Endothelial cell of umbilical vein (primary cell): ENCODE results near the gene PBX3. TPM values are rescaled to one million over a fixed set of nuclear protein-coding genes. Genes with fewer than 3 reads are reported as not detected.

ENCODE experiments used
- BruUV-seq: library from RNA; stranded (reverse); fragments of 400-500 nt; replicated peaks from 2 replicates; lab custom pipeline; 2021; lab: Mats Ljungman, UMichigan
- CTCF ChIA-PET: fragments of 300-600, 350-600 bp; sonication (Branson Sonifier 250); formaldehyde crosslinking; loops from one replicate; lab custom pipeline; 2021; ENCODE audit warnings: antibody characterized with exemption, inconsistent platforms; lab: Charles Lee
- POLR2A ChIA-PET: fragments of 300-600, 350-600 bp; sonication (Branson Sonifier 250); formaldehyde crosslinking; loops from one replicate; lab custom pipeline; 2021; ENCODE audit warnings: antibody characterized with exemption, inconsistent platforms; lab: Charles Lee
- DNase-seq: peaks from one replicate; pipeline ENCODE4 v3.0.0-alpha.2; 2011; ENCODE audit warnings: low read depth, low spot score
- FAIRE-seq: peaks from 2 replicates; lab custom pipeline; 2011; peaks lifted over from hg19 to GRCh38; lab: Jason Lieb, UNC
- H2AFZ ChIP-seq: 2 replicates; pipeline ENCODE4 v1.6.0; 2012; ENCODE audit warnings: low read depth, low read length, control low read depth, inconsistent platforms
- H3K27ac ChIP-seq: 2 replicates; pipeline ENCODE4 v1.5.1; 2011; ENCODE audit warnings: low read depth, mild to moderate bottlenecking, control low read depth, low read length, moderate library complexity; ENCODE audit not compliant: insufficient read depth
- H3K27me3 ChIP-seq, 2 experiments: 2 replicates each; pipeline versions ENCODE4 v1.6.0 to v1.6.1; 2011; ENCODE audit warnings: low read length in 2 of 2, mixed read lengths in 1 of 2; ENCODE audit not compliant: control insufficient read depth in 2 of 2, insufficient read depth in 2 of 2
- H3K36me3 ChIP-seq, 2 experiments: 2 replicates in 1 of 2; 3 replicates in 1 of 2; pipeline ENCODE4 v1.5.1; 2011; ENCODE audit warnings: low read length in 2 of 2, mild to moderate bottlenecking in 1 of 2, moderate library complexity in 1 of 2; ENCODE audit not compliant: control insufficient read depth in 2 of 2, insufficient read depth in 2 of 2; ENCODE audit errors: extremely low read depth in 1 of 2
- H3K4me1 ChIP-seq: 3 replicates; pipeline ENCODE4 v1.5.1; 2011; ENCODE audit warnings: mild to moderate bottlenecking, low read length; ENCODE audit not compliant: control insufficient read depth, insufficient read depth; ENCODE audit errors: extremely low read depth
- H3K4me2 ChIP-seq: 2 replicates; pipeline ENCODE4 v1.6.1; 2011; ENCODE audit warnings: low read length, control low read depth, mixed read lengths; ENCODE audit not compliant: insufficient read depth
- H3K4me3 ChIP-seq, 3 experiments: fragments of 200-600 bp in 1 of 3; sonication (generic), shearing (Covaris generic) in 1 of 3; replicated peaks in 1 of 3; 2 replicates each; pipeline ENCODE4 v1.5.1; 2011 to 2016; ENCODE audit warnings: control low read depth in 3 of 3, low read length in 3 of 3, mild to moderate bottlenecking in 2 of 3, inconsistent platforms in 1 of 3, low read depth in 1 of 3, moderate library complexity in 1 of 3; ENCODE audit not compliant: insufficient read depth in 1 of 3
- H3K79me2 ChIP-seq: 2 replicates; pipeline ENCODE4 v1.6.0; 2012; ENCODE audit warnings: low read length, inconsistent platforms; ENCODE audit not compliant: control insufficient read depth, insufficient read depth
- H3K9ac ChIP-seq: replicated peaks from 2 replicates; pipeline ENCODE3; 2011; ENCODE audit warnings: low read length, control low read depth; ENCODE audit not compliant: insufficient read depth; ENCODE audit errors: extremely low read depth
- H3K9me1 ChIP-seq: replicated peaks from 3 replicates; pipeline ENCODE4 v1.6.0; 2011; ENCODE audit warnings: mild to moderate bottlenecking, low read length; ENCODE audit not compliant: control insufficient read depth, insufficient read depth; ENCODE audit errors: extremely low read depth
- H3K9me3 ChIP-seq: replicated peaks from 2 replicates; pipeline ENCODE4 v1.5.1; 2012; ENCODE audit warnings: low read length, inconsistent platforms; ENCODE audit not compliant: control insufficient read depth, insufficient read depth
- H4K20me1 ChIP-seq: replicated peaks from 2 replicates; pipeline ENCODE3; 2011; ENCODE audit warnings: mild to moderate bottlenecking, low read length; ENCODE audit not compliant: control insufficient read depth, insufficient read depth; ENCODE audit errors: extremely low read depth
- EZH2 ChIP-seq: IDR thresholded peaks from 2 replicates; pipeline ENCODE4 v1.6.1; 2012; ENCODE audit warnings: borderline replicate concordance, low read depth, mild to moderate bottlenecking, moderate library complexity, low read length, inconsistent platforms; ENCODE audit not compliant: severe bottlenecking
- FOS ChIP-seq: IDR thresholded peaks from 2 replicates; pipeline ENCODE4 v1.6.1; 2011; ENCODE audit warnings: mild to moderate bottlenecking, low read length, moderate library complexity, borderline replicate concordance; ENCODE audit not compliant: insufficient read depth
- GATA2 ChIP-seq: IDR thresholded peaks from 2 replicates; pipeline ENCODE4 v1.7.0; 2011; ENCODE audit warnings: low read depth, mild to moderate bottlenecking, moderate library complexity, mixed read lengths, low read length; ENCODE audit not compliant: insufficient read length, insufficient read depth
- MYC ChIP-seq: IDR thresholded peaks from one replicate; pipeline ENCODE4 v1.6.1; 2011; ENCODE audit warnings: mild to moderate bottlenecking, low read depth, low read length
- POLR2A ChIP-seq: IDR thresholded peaks from 2 replicates; pipeline ENCODE4 v1.6.1; 2012; ENCODE audit warnings: low read depth, mild to moderate bottlenecking, control low read depth, low read length
- dilution Hi-C: fragments of 300-500 bp; cut with MboI; formaldehyde crosslinking; loops from one replicate; pipeline ENCODE4 v1.15.0; 2019; ENCODE audit warnings: low sequenced_read_pairs; ENCODE audit not compliant: extremely low pct_ligation_motif_present
- intact Hi-C: fragments of 100-400 bp; cut with micrococcal nuclease; formaldehyde crosslinking; loops from one replicate; pipeline ENCODE4 v1.10.0; 2022
- polyA plus RNA-seq, 4 experiments: library from polyadenylated mRNA; depleted of rRNA in 3 of 4; stranded (reverse) in 3 of 4; unstranded in 1 of 4; fragments of >200 nt; gene quantifications; 2 replicates each; pipeline versions ENCODE4 v1.2.1 to v1.2.3, GENCODE V29; 2011 to 2012; ENCODE audit warnings: missing spikeins in 1 of 4
- total RNA-seq: library from RNA; stranded (reverse); gene quantifications from 2 replicates; pipeline ENCODE4 v1.2.3, GENCODE V29; 2021
- TF ChIP-seq, protein P1 (sequence below), 2 donors: IDR thresholded peaks; 1 replicate in 1 of 2; 2 replicates in 1 of 2; pipeline ENCODE4 v1.5.1; 2011; ENCODE audit warnings: low read length in 2 of 2, mild to moderate bottlenecking in 2 of 2, moderate library complexity in 2 of 2, control low read depth in 1 of 2, inconsistent platforms in 1 of 2, low read depth in 1 of 2; ENCODE audit not compliant: insufficient read depth in 1 of 2; ENCODE audit errors: extremely low read depth in 1 of 2

PBX3 gene
- total and polyA plus RNA-seq, 2 donors (not counting 3 experiments of a cell fraction or from before 2014, with no cell fraction given), result 18.8 to 42.0 TPM

DNA sequence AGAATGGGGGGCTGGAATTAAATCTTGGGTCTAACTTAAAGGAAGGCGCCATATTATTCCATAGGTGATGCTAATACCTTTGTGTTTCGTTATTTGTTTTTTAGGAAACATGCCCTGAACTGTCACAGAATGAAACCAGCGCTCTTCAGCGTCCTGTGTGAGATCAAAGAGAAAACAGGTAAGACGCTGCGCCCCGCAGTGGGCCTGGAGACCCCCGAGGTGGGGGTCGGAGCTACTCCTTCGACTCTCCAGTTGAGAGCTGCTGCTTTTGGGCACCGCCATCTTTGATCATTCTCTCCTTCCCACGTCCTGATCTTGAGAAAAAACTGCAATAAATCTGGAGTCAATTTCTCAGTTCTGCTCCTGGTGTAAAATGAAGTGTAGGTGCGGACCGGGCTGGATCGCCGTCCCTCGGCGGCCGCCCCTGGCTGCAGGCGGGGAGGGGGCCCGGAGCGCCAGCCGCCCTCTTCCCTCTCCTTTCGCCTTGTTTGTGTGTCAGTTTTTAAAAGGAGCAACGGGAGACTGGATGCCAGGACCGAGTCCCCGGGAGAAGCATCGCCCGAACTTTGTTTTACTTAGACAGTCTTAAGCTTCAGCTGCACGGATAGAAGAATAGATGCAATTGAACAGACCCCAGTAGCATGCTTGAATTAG lies 1.4 kb downstream of the PBX3 start:
- no peaks in the 10 kb centered on the region for H4K20me1 ChIP-seq
- no peak for DNase-seq
- dilution Hi-C loops, result no loop called here
- peak overlapping the region; percentile 19 for H3K27ac ChIP-seq
- POLR2A ChIA-PET, result interaction anchor here (0.6 kb wide), 1 partner anchor 99 kb away, joined by 4 read pairs; no protein-coding TSS in a partner anchor
- H3K4me1 ChIP-seq, result peaks cover 24% of the 10 kb centered on the region
- H3K27me3 ChIP-seq, result peaks cover 2 to 3% of the 10 kb centered on the region in 2 experiments
- H3K9me1 ChIP-seq, result no peaks in the 10 kb centered on the region
- peak overlapping the region; percentile 57 for H3K9ac ChIP-seq
- peaks cover 0 to 3% of the 10 kb centered on the region in 2 experiments for H3K36me3 ChIP-seq
- peak overlapping the region; percentile 89 for H3K4me2 ChIP-seq
- H2AFZ ChIP-seq, result peak overlapping the region; percentile 66
- CTCF ChIA-PET, result interaction anchor here (0.6 to 1.3 kb wide), 8 partner anchors 10 to 1302 kb away, joined by 3 to 6 read pairs (median 3); no protein-coding TSS in a partner anchor
- FAIRE-seq, result no peak
- intact Hi-C loops, result loop anchor here (1.0 to 5.0 kb wide), 3 partner anchors 138 to 480 kb away; no protein-coding TSS in a partner anchor
- no peaks in the 10 kb centered on the region for H3K9me3 ChIP-seq
- peaks cover 40% of the 10 kb centered on the region for H3K79me2 ChIP-seq
- TF ChIP-seq FOS (no peak), POLR2A (no peak), EZH2 (no peak), MYC (no peak), GATA2 (no peak)
- TF ChIP-seq, protein P1, sequence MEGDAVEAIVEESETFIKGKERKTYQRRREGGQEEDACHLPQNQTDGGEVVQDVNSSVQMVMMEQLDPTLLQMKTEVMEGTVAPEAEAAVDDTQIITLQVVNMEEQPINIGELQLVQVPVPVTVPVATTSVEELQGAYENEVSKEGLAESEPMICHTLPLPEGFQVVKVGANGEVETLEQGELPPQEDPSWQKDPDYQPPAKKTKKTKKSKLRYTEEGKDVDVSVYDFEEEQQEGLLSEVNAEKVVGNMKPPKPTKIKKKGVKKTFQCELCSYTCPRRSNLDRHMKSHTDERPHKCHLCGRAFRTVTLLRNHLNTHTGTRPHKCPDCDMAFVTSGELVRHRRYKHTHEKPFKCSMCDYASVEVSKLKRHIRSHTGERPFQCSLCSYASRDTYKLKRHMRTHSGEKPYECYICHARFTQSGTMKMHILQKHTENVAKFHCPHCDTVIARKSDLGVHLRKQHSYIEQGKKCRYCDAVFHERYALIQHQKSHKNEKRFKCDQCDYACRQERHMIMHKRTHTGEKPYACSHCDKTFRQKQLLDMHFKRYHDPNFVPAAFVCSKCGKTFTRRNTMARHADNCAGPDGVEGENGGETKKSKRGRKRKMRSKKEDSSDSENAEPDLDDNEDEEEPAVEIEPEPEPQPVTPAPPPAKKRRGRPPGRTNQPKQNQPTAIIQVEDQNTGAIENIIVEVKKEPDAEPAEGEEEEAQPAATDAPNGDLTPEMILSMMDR (IDR thresholded peaks at IDR 0.05; ENCODE audit: extremely low read depth in 1 of 2, insufficient read depth in 1 of 2, low read depth in 1 of 2, low read length in 2 of 2), result no peak
- H3K4me3 ChIP-seq, result peak overlapping the region; percentile 66 to 92 (median 86)
- BruUV-seq, result TSS peak; percentile 31
